Natural killer cell (primary cell): Measurements from ENCODE around the gene GABBR2. TPM values are rescaled to one million over a fixed set of nuclear protein-coding genes. Genes with fewer than 3 reads are reported as not detected.

Experiments used
- ATAC-seq, 3 donors: fragments of 150-1000 bp in 2 of 3; fragments of 200-7000 bp in 1 of 3; cut with Tn5 transposase; 1 replicate in 1 of 3; 2 replicates in 2 of 3; pipeline ENCODE4 v1.10.0; 2021; ENCODE audit warnings: mild to moderate bottlenecking in 2 of 3, moderate library complexity in 2 of 3
- DNase-seq, 2 donors: peaks; one replicate each; pipeline versions ENCODE4 v3.0.0 to v3.0.0-alpha.2; 2013 to 2021; ENCODE audit warnings: mixed read lengths in 1 of 2
- H3K27ac ChIP-seq: one replicate; pipeline ENCODE4 v1.5.1; 2013; ENCODE audit warnings: mild to moderate bottlenecking, low read length
- H3K27me3 ChIP-seq: one replicate; pipeline ENCODE4 v1.6.1; 2013; ENCODE audit warnings: low read length; ENCODE audit not compliant: control insufficient read depth, insufficient read depth
- H3K36me3 ChIP-seq: one replicate; pipeline ENCODE4 v1.6.1; 2013; ENCODE audit warnings: low read length; ENCODE audit not compliant: control insufficient read depth, insufficient read depth
- H3K4me1 ChIP-seq: one replicate; pipeline ENCODE4 v1.6.1; 2013; ENCODE audit warnings: low read length; ENCODE audit not compliant: control insufficient read depth, insufficient read depth
- H3K4me3 ChIP-seq: one replicate; pipeline ENCODE4 v1.5.1; 2013; ENCODE audit warnings: low read length
- H3K9me3 ChIP-seq: one replicate; pipeline ENCODE4 v1.6.1; 2013; ENCODE audit warnings: low read length; ENCODE audit not compliant: control insufficient read depth, insufficient read depth
- H3K27ac Mint-ChIP-seq, 2 donors: one replicate each; pipeline ENCODE4 v1.8.0; 2022; ENCODE audit warnings: mild to moderate bottlenecking in 2 of 2, mixed read lengths in 2 of 2, moderate library complexity in 1 of 2
- H3K27me3 Mint-ChIP-seq, 2 donors: one replicate each; pipeline ENCODE4 v1.8.0; 2022; ENCODE audit warnings: low read depth in 2 of 2, mixed read lengths in 2 of 2
- H3K36me3 Mint-ChIP-seq: one replicate; pipeline ENCODE4 v1.8.0; 2022; ENCODE audit warnings: mixed read lengths
- H3K4me1 Mint-ChIP-seq, 2 donors: one replicate each; pipeline ENCODE4 v1.8.0; 2022; ENCODE audit warnings: mixed read lengths in 2 of 2
- H3K4me3 Mint-ChIP-seq: one replicate; pipeline ENCODE4 v1.8.0; 2022; ENCODE audit warnings: mild to moderate bottlenecking, moderate library complexity, mixed read lengths
- H3K9me3 Mint-ChIP-seq, 2 donors: one replicate each; pipeline ENCODE4 v1.8.0; 2022; ENCODE audit warnings: mixed read lengths in 2 of 2
- CTCF ChIP-seq: fragments of 200-600 bp; IDR thresholded peaks from one replicate; pipeline ENCODE4 v1.8.0; 2022; ENCODE audit warnings: antibody characterized with exemption
- WGBS: methylation state at CpG from one replicate; pipeline ENCODE4 v1.1.7; 2013; ENCODE audit warnings: missing lambda C conversion rate; ENCODE audit not compliant: insufficient coverage; 5-methylcytosine and 5-hydroxymethylcytosine counted together
- intact Hi-C: fragments of 100-400 bp; cut with micrococcal nuclease; formaldehyde crosslinking; loops from one replicate; pipeline ENCODE4 v1.14.2; 2022
- total RNA-seq, 4 donors: library from RNA; stranded (reverse); fragments of 120-200 nt in 1 of 4; gene quantifications; one replicate each; pipeline versions ENCODE4 v1.2.3 to v1.2.4, GENCODE V29; 2013 to 2022

The GABBR2 gene
- total RNA-seq, 3 donors from 2014 or later (not counting 1 experiment from before 2014, with no cell fraction given): not detected

GRCh38 chr9:98450496-98450895 lies 258.2 kb downstream of the GABBR2 start:
- Histone ChIP-seq H3K4me1 (no peaks in the 10 kb centered on the region), H3K36me3 (no peaks in the 10 kb centered on the region), H3K4me3 (no peak overlapping the region), H3K27ac (no peak overlapping the region), H3K9me3 (no peaks in the 10 kb centered on the region), H3K27me3 (peaks cover 2% of the 10 kb centered on the region)
- Mint-ChIP-seq H3K36me3 (no peaks in the 10 kb centered on the region), H3K4me3 (no peak overlapping the region), H3K4me1 (no peaks in the 10 kb centered on the region), H3K27ac (no peak overlapping the region), H3K9me3 (no peaks in the 10 kb centered on the region), H3K27me3 (peaks cover 9 to 13% of the 10 kb centered on the region in 2 donors)
- no peak for ATAC-seq
- no peak for TF ChIP-seq CTCF
- whole genome bisulfite sequencing: 87% methylated on average over 2 of the region's 2 CpGs
- intact Hi-C loops: no loop called here
- no peak for DNase-seq

- Mint-ChIP-seq H3K9me3 (no peaks in the 10 kb centered on the region), H3K4me1 (no peaks in the 10 kb centered on the region), H3K27ac (no peak overlapping the region), H3K4me3 (no peak overlapping the region), H3K36me3 (no peaks in the 10 kb centered on the region), H3K27me3 (peaks cover 15 to 18% of the 10 kb centered on the region in 2 donors)
- Histone ChIP-seq H3K4me3 (no peak overlapping the region), H3K36me3 (no peaks in the 10 kb centered on the region), H3K27me3 (peaks cover 2% of the 10 kb centered on the region), H3K27ac (no peak overlapping the region), H3K4me1 (no peaks in the 10 kb centered on the region), H3K9me3 (no peaks in the 10 kb centered on the region)
- ATAC-seq (no peak), DNase-seq (no peak)
- intact Hi-C loops: no loop called here
- no peak for TF ChIP-seq CTCF
- WGBS: 83% methylated on average over 3 of the region's 3 CpGs
Observed at GRCh38 chr9:98449871-98450270, 258.9 kb downstream of the GABBR2 start.

- intact Hi-C loops: no loop called here
- H3K4me1 Mint-ChIP-seq: no peaks in the 10 kb centered on the region
- WGBS: 81% methylated on average over 1 of the region's 1 CpG
- H3K9me3 ChIP-seq: no peaks in the 10 kb centered on the region
- TF ChIP-seq CTCF: no peak
- no peaks in the 10 kb centered on the region for H3K36me3 Mint-ChIP-seq
- H3K27ac ChIP-seq: no peak overlapping the region
- no peak overlapping the region for H3K4me3 ChIP-seq
- H3K4me1 ChIP-seq: no peaks in the 10 kb centered on the region
- peaks cover 13 to 39% of the 10 kb centered on the region in 2 donors for H3K27me3 Mint-ChIP-seq
- no peaks in the 10 kb centered on the region for H3K9me3 Mint-ChIP-seq
- H3K27me3 ChIP-seq: peaks cover 4% of the 10 kb centered on the region
- H3K27ac Mint-ChIP-seq: no peak overlapping the region
- H3K36me3 ChIP-seq: no peaks in the 10 kb centered on the region
- ATAC-seq (no peak), DNase-seq (no peak)
- no peak overlapping the region for H3K4me3 Mint-ChIP-seq
Observed at GRCh38 chr9:98445576-98445975, 263.2 kb downstream of the GABBR2 start.

GRCh38 chr9:98444601-98445000 lies 264.1 kb downstream of the GABBR2 start:
- H3K36me3 Mint-ChIP-seq: no peaks in the 10 kb centered on the region
- Histone ChIP-seq H3K36me3 (no peaks in the 10 kb centered on the region), H3K27ac (no peak overlapping the region), H3K27me3 (peaks cover 2% of the 10 kb centered on the region), H3K4me1 (no peaks in the 10 kb centered on the region), H3K9me3 (no peaks in the 10 kb centered on the region), H3K4me3 (no peak overlapping the region)
- intact Hi-C loops: no loop called here
- peaks cover 13 to 39% of the 10 kb centered on the region in 2 donors for H3K27me3 Mint-ChIP-seq
- H3K27ac Mint-ChIP-seq: no peak overlapping the region
- DNase-seq (no peak), ATAC-seq (no peak)
- 91% methylated on average over 13 of the region's 13 CpGs for WGBS
- H3K4me3 Mint-ChIP-seq: no peak overlapping the region
- no peak for TF ChIP-seq CTCF
- H3K9me3 Mint-ChIP-seq: no peaks in the 10 kb centered on the region
- H3K4me1 Mint-ChIP-seq: no peaks in the 10 kb centered on the region
